ENCODE results near the gene ADAMTS15. TPM values are rescaled to one million over a fixed set of nuclear protein-coding genes. Genes with fewer than 3 reads are reported as not detected.

The ADAMTS15 gene
- total RNA-seq, 1 experiment from 2014 or later, result 9.0 TPM

DNA sequence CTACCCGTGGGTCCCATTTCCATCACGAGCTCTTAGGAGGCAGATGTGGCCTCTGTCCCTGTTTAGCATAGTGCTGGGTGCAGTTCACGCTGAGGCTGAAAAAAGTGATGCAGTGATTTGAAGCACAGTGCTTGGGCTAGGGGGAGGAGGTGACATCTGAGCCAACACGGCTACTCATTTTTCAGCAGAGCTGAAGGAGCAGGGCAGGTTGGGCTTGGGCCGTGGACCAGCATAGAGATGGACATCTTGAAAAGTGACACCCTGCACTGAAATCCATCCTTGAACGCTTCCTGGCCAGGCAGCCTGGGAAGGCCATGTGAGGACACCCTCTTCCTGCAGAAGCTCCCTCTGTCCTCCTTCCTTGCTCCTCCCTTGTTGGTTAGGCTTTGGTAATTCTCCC, 66.4 kb downstream of the ADAMTS15 start:
- DNase-seq (ENCODE audit: low read depth), result no peak

- no peak for DNase-seq (ENCODE audit: low read depth)
Observed at GRCh38 chr11:130515829-130516553, 67.5 kb downstream of the ADAMTS15 start.

- no peak for DNase-seq (ENCODE audit: low read depth)
Observed at GRCh38 chr11:130516554-130517505, 68.4 kb downstream of the ADAMTS15 start.

DNA sequence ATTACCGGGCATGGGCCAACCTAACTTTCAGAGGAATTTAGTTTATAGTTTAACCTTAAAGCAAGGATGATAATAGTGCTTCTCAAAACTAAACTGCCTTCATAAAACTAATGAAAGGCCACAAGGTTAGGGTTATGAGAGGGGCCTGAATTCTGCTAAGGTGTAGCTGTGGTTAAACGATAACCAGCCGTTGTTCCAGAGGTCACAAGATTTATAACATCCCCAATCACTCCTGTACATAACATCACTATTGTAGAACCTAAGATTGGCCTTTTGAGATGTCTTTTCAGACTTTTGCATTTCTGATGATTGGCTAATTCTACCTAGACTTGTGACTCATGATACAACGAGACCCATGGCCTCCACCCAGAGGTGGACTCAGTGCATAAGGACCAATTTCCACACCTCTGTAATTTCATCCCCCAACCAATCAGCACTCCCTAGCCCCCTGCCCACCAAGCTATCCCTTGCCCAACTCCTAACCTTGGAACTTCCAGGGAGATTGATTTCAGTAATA, 69.8 kb downstream of the ADAMTS15 start:
- DNase-seq (ENCODE audit: low read depth), result no peak

DNA sequence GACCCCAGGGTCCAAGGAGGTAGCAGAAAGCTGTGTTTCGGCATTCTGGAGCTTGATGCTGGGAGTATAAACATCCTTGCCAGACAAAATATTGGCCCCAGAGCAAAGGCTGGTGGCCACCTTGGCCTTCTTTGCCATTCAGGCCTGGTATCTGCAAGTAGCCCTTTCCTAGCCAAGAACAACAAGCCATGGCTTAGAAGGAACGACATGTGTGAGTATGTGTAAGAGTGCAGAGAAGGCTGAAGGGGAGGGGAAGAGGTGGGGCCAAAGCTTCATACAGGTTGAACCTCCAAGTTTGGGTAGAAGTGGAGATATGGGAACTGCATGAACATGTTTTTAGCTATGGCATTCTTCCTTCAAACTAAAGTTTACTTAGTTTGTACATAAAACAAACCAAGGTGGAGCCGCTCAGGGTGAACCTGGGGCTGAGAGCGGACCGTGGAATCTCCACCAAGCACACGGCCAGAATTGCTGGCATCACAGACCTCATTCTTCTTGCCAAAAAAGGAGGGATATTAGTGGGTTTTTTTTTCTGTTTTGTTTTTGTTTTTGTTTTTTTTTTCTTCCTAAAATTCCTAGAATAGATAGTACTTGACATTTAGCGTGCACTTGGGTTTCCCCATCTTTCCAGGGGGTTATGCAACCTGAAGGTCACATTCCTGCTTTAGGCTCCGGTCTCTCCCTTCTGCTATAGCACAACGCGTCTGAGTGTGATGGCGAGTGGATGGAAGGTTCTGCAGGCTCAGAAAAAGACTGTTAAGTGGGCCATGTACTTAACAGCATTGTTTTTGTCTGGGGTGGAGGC, 70.9 kb downstream of the ADAMTS15 start:
- DNase-seq (ENCODE audit: low read depth), result no peak

GRCh38 chr11:130520271-130520671, 71.8 kb downstream of the ADAMTS15 start:
- no peak for DNase-seq (ENCODE audit: low read depth)

GRCh38 chr11:130522284-130522961, 74.0 kb downstream of the ADAMTS15 start:
- peak; percentile 91 for DNase-seq (ENCODE audit: low read depth)

DNA sequence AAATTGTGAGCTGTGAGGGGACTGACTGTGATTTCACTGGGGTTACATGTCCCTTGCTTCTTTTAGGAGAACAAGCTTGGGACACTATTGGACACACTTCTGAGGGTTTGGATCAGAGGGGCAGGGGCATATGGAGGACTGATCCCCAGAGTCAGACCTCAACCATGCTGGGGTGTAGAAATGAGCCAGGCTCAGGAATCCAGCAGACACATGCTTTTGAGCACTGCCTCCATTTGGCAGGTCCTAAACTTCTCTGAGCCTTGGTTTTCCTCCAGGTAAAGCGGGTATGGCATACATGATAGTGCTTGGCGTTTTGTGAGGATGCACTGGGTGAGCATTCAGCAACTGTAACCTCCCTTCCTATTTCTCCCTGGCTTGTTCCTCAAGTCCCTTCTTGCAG, 74.7 kb downstream of the ADAMTS15 start:
- DNase-seq (ENCODE audit: low read depth), result no peak

DNA sequence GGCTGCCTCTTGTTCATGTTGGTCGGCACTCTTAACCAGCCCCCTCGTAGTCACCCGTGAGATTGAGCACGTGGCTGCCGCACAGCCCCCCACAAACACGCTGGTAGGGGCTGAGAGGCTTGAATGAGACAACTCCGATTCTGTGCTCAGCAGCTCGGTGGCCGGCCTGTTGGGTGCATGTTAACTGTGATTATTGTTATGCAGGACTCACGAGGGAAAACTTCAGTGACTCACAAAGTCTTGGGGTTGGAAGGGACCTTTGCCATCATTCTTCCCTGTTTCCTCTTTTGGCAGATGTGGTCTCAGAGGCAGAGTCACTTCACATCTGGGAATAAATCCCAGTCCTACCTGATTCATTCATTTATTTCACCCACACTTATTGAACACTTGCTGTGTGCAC, 75.2 kb downstream of the ADAMTS15 start:
- DNase-seq (ENCODE audit: low read depth), result peak; percentile 87

DNA sequence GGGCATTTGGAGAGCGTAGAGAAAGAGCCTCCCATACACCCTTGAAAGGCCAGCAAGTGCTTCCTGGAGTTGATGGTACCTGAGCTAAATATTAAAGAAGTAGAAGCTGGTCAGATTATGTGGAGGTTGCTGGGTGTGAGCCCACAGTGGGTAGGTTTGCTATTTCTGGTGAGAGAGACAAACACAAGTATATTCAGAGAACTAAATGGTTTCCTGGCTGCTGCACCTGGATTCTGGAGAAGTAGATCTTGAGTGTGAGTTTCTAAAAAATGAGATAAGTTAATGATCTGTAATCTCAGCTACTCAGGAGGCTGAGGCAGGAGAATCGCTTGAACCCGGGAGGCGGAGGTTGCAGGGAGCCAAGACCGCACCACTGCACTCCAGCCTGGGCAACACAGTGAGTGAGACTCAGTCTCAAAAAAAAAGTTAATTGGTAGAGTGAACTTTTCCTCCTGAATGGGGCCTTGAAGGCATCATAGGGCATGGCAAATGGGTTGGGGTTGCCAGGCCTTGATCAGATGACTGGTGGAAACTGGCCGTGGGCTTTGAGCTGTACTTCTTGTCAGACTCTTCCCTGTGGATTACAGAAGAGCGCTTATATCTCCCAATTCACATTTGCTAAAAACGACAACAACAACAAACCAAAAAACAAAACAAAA, 75.8 kb downstream of the ADAMTS15 start:
- no peak for DNase-seq (ENCODE audit: low read depth)

- DNase-seq (ENCODE audit: low read depth), result no peak
Observed at GRCh38 chr11:130525307-130525706, 76.9 kb downstream of the ADAMTS15 start.

Other genes starting within 250 kb of the ADAMTS15 start
- gene ZBTB44, start 133.7 kb upstream of the ADAMTS15 start, total RNA-seq (2014; rRNA removed; shearing (Covaris generic)), result 17.4 and 19.8 TPM in 2 replicates
- gene ADAMTS8, start 20.0 kb upstream of the ADAMTS15 start, total RNA-seq (2014; rRNA removed; shearing (Covaris generic)), result not detected in 2 replicates

All from Daoy (cell line).